ENCODE results near the gene MDN1. TPM values are rescaled to one million over a fixed set of nuclear protein-coding genes. Genes with fewer than 3 reads are reported as not detected.
"Not testable (repeated sequence)": the region's sequence is repeated elsewhere in the genome, so short reads cannot be mapped to it uniquely, and the experiment has no call there.

MDN1 gene
- total and polyA plus RNA-seq, 2 of the 4 experiments (the other 2 are of a cell fraction) = 7.7 to 26.7 TPM

DNA sequence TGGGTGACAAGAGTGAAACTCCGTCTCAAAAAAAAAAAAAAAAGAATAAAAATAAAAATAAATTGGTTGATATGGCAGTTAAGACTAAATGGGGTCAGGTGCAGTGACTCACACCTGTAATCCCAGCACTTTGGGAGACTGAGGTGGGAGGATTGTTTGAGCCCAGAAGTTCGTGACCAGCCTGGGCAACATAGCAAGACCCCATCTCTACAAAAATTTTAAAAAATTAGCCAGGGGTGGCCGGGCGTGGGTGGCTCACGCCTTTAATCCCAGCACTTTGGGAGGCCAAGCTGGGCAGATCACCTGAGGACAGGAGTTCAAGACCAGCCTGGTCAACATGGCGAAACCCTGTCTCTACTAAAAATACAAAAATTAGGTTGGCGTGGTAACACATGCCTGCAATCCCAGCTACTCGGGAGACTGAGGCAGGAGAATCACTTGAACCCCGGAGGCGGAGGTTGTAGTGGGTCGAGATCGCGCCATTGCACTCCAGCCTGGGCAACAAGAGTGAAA is 8.9 kb upstream of the MDN1 start:
- Histone ChIP-seq H3K14ac (replicated peaks; ENCODE audit: low read depth, low read length) (0 out of 2 replicates have a peak overlapping the region, but pooled peaks have one; percentile 83), H3K4me2 (ENCODE audit: low read depth, low read length) (peak overlapping the region; percentile 96), H3K4me3 (ENCODE audit: insufficient read depth, low read depth, low read length) (peak overlapping the region; percentile 70), H3K79me1 (ENCODE audit: low read depth in 1 of 2, low read length in 2 of 2) (peaks cover 13 to 24% of the 10 kb centered on the region in 2 experiments), H3K9ac (ENCODE audit: low read depth, low read length) (peak overlapping the region; percentile 74), H3K27ac (ENCODE audit: insufficient read depth, low read length) (peak overlapping the region; percentile 44), H2AFZ (replicated peaks; ENCODE audit: low read length, poor library complexity) (peak overlapping the region; percentile 92), H3K4ac (ENCODE audit: low read depth, low read length) (peak overlapping the region; percentile 68), H4K8ac (ENCODE audit: low read depth in 2 of 2, low read length in 2 of 2) (peak overlapping the region; percentile 76 to 92; a peak in 2 of 4 replicates), H4K5ac (ENCODE audit: low read depth, low read length) (peak overlapping the region; percentile 52), H3K23ac (ENCODE audit: low read depth, low read length) (peak overlapping the region; percentile 69; the same call in 1 of the 2 replicates)
- H3K27me3 ChIP-seq (ENCODE audit: control insufficient read depth, insufficient read depth, low read length); H2AK9ac ChIP-seq (replicated peaks; ENCODE audit: low read depth, low read length, poor library complexity); H3K36me3 ChIP-seq (ENCODE audit: control insufficient read depth, insufficient read depth, low read length); ATAC-seq (ENCODE audit: low read depth); H2BK20ac ChIP-seq (ENCODE audit: low read depth, low read length); H3K18ac ChIP-seq (ENCODE audit: low read depth, low read length); BruUV-seq (replicated peaks); H3K9me1 ChIP-seq (ENCODE audit: insufficient read depth, low read length); H2AK5ac ChIP-seq (ENCODE audit: low read depth, low read length); H2BK5ac ChIP-seq (ENCODE audit: low read depth, low read length, poor library complexity, severe bottlenecking); H3K9me3 ChIP-seq (ENCODE audit: control insufficient read depth, insufficient read depth, low read length); intact Hi-C loops (cut with micrococcal nuclease); H2BK120ac ChIP-seq (ENCODE audit: low read depth, low read length); H3K56ac ChIP-seq (ENCODE audit: extremely low read depth, insufficient read depth, low read length); H2BK15ac ChIP-seq (ENCODE audit: low read depth, low read length); H3K4me1 ChIP-seq (ENCODE audit: control insufficient read depth, insufficient read depth, low read length); H4K91ac ChIP-seq (ENCODE audit: insufficient read depth, low read depth, low read length); in situ Hi-C loops (cut with MboI; ENCODE audit: low sequenced_read_pairs); DNase-seq; H4K20me1 ChIP-seq (ENCODE audit: insufficient read depth, low read length); POLR2A ChIA-PET (ENCODE audit: unreplicated experiment); dilution Hi-C loops (cut with HindIII; ENCODE audit: low sequenced_read_pairs, unreplicated experiment): not testable (repeated sequence)
- WGBS, 2 experiments (ENCODE audit: extremely low coverage in 2 of 2, insufficient read length in 1 of 2) = 95% methylated on average over 4 of the region's 13 CpGs; no CpG with 5 or more reads in 1 of the 2 experiments
- CTCF ChIA-PET = interaction anchor here (0.6 to 1.3 kb wide), 3 partner anchors 12 to 24 kb away, joined by 3 to 5 read pairs (median 3); no protein-coding TSS in a partner anchor
